ENCODE measurements around the gene SARNP. TPM values are rescaled to one million over a fixed set of nuclear protein-coding genes. Genes with fewer than 3 reads are reported as not detected.

The SARNP gene
- total and polyA plus RNA-seq, 3 donors from 2014 or later = 88.3 to 99.2 (median 96.3) TPM

DNA sequence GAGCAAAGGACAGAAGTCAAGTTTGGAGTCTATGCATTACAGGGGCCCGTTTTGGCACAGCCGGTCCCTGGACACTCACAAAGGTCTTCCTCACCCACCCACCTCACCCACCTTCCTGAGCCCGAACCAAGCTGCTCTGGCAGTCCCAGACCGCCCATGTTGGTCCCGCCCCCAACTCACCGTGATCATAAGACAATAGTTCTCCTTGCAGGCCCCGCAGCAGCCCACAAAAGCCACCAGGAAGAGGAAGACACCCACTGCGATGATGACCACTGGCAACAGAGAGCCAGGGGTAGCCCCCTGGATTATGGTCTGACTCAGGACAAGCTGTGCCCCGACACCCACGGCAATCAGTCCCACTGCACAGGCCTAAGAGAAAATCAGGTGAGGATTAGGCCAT, 90.6 kb downstream of the SARNP start:
- 24 to 36% methylated on average over 9 to 10 of the region's 10 CpGs for WGBS, 2 donors
- H3K36me3 ChIP-seq (ENCODE audit: low read depth, missing control alignments) = no peaks in the 10 kb centered on the region
- H3K4me1 ChIP-seq = peaks cover 36% of the 10 kb centered on the region
- intact Hi-C loops (cut with DNase I; ENCODE audit: low total_unique reads) = no loop called here
- DNase-seq = no peak
- H3K4me3 ChIP-seq = peak overlapping the region in 1 of 2 donors; percentile 90
- no peaks in the 10 kb centered on the region for H3K27me3 ChIP-seq
- H3K9me3 ChIP-seq = no peaks in the 10 kb centered on the region
- TF ChIP-seq, protein P1, sequence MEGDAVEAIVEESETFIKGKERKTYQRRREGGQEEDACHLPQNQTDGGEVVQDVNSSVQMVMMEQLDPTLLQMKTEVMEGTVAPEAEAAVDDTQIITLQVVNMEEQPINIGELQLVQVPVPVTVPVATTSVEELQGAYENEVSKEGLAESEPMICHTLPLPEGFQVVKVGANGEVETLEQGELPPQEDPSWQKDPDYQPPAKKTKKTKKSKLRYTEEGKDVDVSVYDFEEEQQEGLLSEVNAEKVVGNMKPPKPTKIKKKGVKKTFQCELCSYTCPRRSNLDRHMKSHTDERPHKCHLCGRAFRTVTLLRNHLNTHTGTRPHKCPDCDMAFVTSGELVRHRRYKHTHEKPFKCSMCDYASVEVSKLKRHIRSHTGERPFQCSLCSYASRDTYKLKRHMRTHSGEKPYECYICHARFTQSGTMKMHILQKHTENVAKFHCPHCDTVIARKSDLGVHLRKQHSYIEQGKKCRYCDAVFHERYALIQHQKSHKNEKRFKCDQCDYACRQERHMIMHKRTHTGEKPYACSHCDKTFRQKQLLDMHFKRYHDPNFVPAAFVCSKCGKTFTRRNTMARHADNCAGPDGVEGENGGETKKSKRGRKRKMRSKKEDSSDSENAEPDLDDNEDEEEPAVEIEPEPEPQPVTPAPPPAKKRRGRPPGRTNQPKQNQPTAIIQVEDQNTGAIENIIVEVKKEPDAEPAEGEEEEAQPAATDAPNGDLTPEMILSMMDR (IDR thresholded peaks at IDR 0.05) = no peak
- no peak for TF ChIP-seq POLR2A (IDR thresholded peaks at IDR 0.05)
- peak overlapping the region; percentile 99 to 100 for H3K27ac ChIP-seq

DNA sequence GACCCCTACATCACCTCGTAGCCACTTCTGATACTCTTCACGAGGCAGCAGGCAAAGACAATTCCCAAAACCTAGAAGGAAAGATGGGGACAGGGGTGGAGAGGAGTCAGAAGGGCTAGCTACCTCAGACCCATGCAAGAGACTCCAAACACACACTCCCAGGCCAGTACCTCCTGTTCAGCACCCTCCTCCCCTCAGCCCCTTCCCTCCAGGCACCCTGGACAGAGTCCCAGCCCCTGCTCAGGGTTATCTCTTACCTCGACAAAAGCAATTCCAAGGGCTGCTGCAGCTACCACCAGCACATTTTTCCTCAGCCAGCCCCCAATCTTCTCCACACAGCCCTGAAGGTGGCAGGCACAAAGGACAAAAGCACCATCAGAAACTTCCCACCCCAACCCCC, 92.0 kb downstream of the SARNP start:
- WGBS, 2 donors = 46 to 52% methylated on average over 3 of the region's 3 CpGs
- DNase-seq = no peak
- intact Hi-C loops (cut with DNase I; ENCODE audit: low total_unique reads) = no loop called here
- TF ChIP-seq POLR2A (IDR thresholded peaks at IDR 0.05) = no peak
- TF ChIP-seq, protein P1 (IDR thresholded peaks at IDR 0.05) = no peak
- Histone ChIP-seq H3K4me3 (no peak overlapping the region), H3K27ac (no peak overlapping the region), H3K9me3 (no peaks in the 10 kb centered on the region), H3K4me1 (peaks cover 38% of the 10 kb centered on the region), H3K27me3 (no peaks in the 10 kb centered on the region), H3K36me3 (ENCODE audit: low read depth, missing control alignments) (no peaks in the 10 kb centered on the region)

DNA sequence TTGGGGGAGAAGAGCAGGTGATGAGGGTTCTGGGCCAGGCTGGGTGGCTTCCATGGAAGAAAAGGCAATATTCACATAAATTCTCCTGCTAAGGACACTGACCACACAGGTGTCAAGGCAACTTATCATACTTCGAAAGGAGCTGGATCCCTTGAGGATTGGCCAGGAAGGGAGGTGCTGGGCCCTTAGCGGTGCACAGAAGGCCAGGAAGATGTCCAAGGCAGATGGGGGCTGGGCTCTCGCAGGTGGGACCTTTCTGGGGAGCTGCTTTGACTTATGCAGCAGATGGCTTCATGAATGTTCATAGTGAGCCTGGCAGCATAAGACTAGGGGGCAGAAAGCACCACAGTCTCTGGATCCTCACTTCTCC, 92.6 kb downstream of the SARNP start:
- TF ChIP-seq POLR2A (IDR thresholded peaks at IDR 0.05) = no peak
- TF ChIP-seq, protein P1 (IDR thresholded peaks at IDR 0.05) = peak in 1 of 3 experiments; percentile 4
- Histone ChIP-seq H3K4me1 (peaks cover 38% of the 10 kb centered on the region), H3K4me3 (no peak overlapping the region), H3K27me3 (no peaks in the 10 kb centered on the region), H3K36me3 (ENCODE audit: low read depth, missing control alignments) (no peaks in the 10 kb centered on the region), H3K9me3 (no peaks in the 10 kb centered on the region), H3K27ac (no peak overlapping the region)
- WGBS, 2 donors = 46 to 59% methylated on average over 3 of the region's 3 CpGs
- DNase-seq = no peak
- intact Hi-C loops (cut with DNase I; ENCODE audit: low total_unique reads) = no loop called here

DNA sequence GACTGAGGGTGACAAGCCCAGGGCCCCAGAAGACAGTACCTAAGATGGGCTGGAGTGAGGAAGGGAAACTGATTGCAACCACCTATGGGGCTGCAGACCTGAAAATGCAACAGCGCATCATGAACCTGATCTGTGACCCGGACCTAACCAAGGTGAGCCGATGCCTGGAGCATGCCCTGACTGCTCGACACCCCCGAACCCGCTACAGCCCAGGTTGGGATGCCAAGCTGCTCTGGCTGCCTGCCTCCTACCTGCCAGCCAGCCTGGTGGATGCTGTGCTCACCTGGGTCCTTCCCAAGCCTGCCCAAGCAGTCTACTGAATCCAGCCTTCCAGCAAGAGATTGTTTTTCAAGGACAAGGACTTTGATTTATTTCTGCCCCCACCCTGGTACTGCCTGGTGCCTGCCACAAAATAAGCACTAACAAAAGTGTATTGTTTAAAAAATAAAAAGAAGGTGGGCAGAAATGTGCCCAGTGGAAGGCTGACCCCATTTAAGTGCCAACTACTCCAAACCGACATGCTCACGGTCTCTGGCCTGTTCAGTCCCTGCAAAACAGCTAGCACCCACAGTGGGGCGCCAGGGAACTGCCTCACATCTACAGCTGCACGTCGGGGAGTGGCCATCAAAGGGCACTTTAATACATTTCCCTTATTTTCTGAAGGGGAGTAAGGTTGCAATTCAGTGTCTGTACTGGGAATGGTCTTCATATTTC, 93.1 kb downstream of the SARNP start:
- 38 to 62% methylated on average over 5 to 11 of the region's 11 CpGs for WGBS, 2 donors
- Histone ChIP-seq H3K4me1 (peaks cover 44% of the 10 kb centered on the region), H3K9me3 (no peaks in the 10 kb centered on the region), H3K4me3 (no peak overlapping the region), H3K36me3 (ENCODE audit: low read depth, missing control alignments) (no peaks in the 10 kb centered on the region), H3K27me3 (no peaks in the 10 kb centered on the region), H3K27ac (no peak overlapping the region)
- TF ChIP-seq, protein P1 (IDR thresholded peaks at IDR 0.05) = peak in 2 of 3 experiments; percentile 21 to 50
- TF ChIP-seq POLR2A (IDR thresholded peaks at IDR 0.05) = no peak
- peak; percentile 85 for DNase-seq
- intact Hi-C loops (cut with DNase I; ENCODE audit: low total_unique reads) = no loop called here
